IMR-90 (cell line): Measurements from ENCODE around the gene PHKG2.

Experiments used
- CTCF ChIP-seq: conservative IDR thresholded peaks from 2 replicates; pipeline ENCODE4 v1.5.1; 2012; ENCODE audit warnings: mild to moderate bottlenecking, low read depth, low read length, improper control_type of control experiment
- RAD21 ChIP-seq: IDR thresholded peaks from 2 replicates; pipeline ENCODE4 v1.6.1; 2012; ENCODE audit warnings: low read length, improper control_type of control experiment

- TF ChIP-seq CTCF (no peak), RAD21 (no peak)
Measured at GRCh38 chr16:30747799-30748633, at the start of gene PHKG2.
